SK-N-SH (cell line): Measurements from ENCODE around the gene NOTCH1. TPM values are rescaled to one million over a fixed set of nuclear protein-coding genes. Genes with fewer than 3 reads are reported as not detected.

Experiments
- CTCF ChIA-PET: fragments of 300-600, 350-600 bp; formaldehyde crosslinking; extraction: SDS; loops from one replicate; lab custom pipeline; 2021; lab: Yijun Ruan, JAX
- POLR2A ChIA-PET: fragments of 350-600 bp; sonication (Branson Sonifier 250); formaldehyde crosslinking; extraction: SDS; loops from one replicate; lab custom pipeline; 2020; ENCODE audit warnings: antibody characterized with exemption, inconsistent platforms; lab: Yijun Ruan, JAX
- DNase-seq: peaks from one replicate; pipeline ENCODE4 v3.0.0; 2012
- H2AFZ ChIP-seq: fragments of 200-600 bp; sonication (generic); 2 replicates; pipeline ENCODE4 v1.8.1; 2016; ENCODE audit warnings: antibody characterized with exemption, mild to moderate bottlenecking, low read depth
- H3F3A ChIP-seq: fragments of 200-600 bp; sonication (generic); replicated peaks from 2 replicates; pipeline ENCODE3; 2016; ENCODE audit warnings: antibody characterized with exemption, mild to moderate bottlenecking; ENCODE audit not compliant: insufficient read depth
- H3K27ac ChIP-seq, 2 experiments: fragments of 200-500 bp in 1 of 2; fragments of 200-600 bp in 1 of 2; sonication (Bioruptor generic) in 1 of 2; sonication (generic), shearing (Covaris generic) in 1 of 2; 2 replicates each; pipeline versions ENCODE4 v1.5.1 to v1.6.1; 2014 to 2016; ENCODE audit warnings: low read depth in 2 of 2, inconsistent platforms in 1 of 2, low read length in 1 of 2, mild to moderate bottlenecking in 1 of 2, mixed read lengths in 1 of 2
- H3K27me3 ChIP-seq: fragments of 200-600 bp; sonication (generic), shearing (Covaris generic); 2 replicates; pipeline ENCODE4 v1.6.1; 2016; ENCODE audit warnings: mixed run types; ENCODE audit not compliant: insufficient read depth
- H3K36me3 ChIP-seq, 2 experiments: fragments of 200-500 bp in 1 of 2; fragments of 200-600 bp in 1 of 2; sonication (Bioruptor generic) in 1 of 2; sonication (generic) in 1 of 2; replicated peaks in 1 of 2; 2 replicates each; pipeline versions ENCODE3 to v1.5.1; 2014 to 2016; ENCODE audit warnings: low read length in 1 of 2, mild to moderate bottlenecking in 1 of 2; ENCODE audit not compliant: insufficient read depth in 2 of 2, control insufficient read depth in 1 of 2
- H3K4me1 ChIP-seq, 2 experiments: fragments of 200-500 bp in 1 of 2; fragments of 200-600 bp in 1 of 2; sonication (Bioruptor generic) in 1 of 2; sonication (generic), shearing (Covaris generic) in 1 of 2; 2 replicates each; pipeline versions ENCODE4 v1.5.1 to v1.6.1; 2014 to 2016; ENCODE audit warnings: low read depth in 1 of 2, low read length in 1 of 2, mixed run types in 1 of 2; ENCODE audit not compliant: insufficient read depth in 2 of 2, control insufficient read depth in 1 of 2
- H3K4me2 ChIP-seq: fragments of 200-600 bp; sonication (generic), shearing (Covaris generic); 2 replicates; pipeline ENCODE4 v1.6.1; 2017; ENCODE audit warnings: mixed run types
- H3K4me3 ChIP-seq, 2 experiments: fragments of 200-500 bp in 1 of 2; fragments of 200-600 bp in 1 of 2; sonication (Bioruptor generic) in 1 of 2; sonication (generic), shearing (Covaris generic) in 1 of 2; 2 replicates each; pipeline versions ENCODE4 v1.5.1 to v1.8.1; 2014 to 2016; ENCODE audit warnings: low read depth in 2 of 2, inconsistent platforms in 1 of 2, low read length in 1 of 2, mild to moderate bottlenecking in 1 of 2, mixed read lengths in 1 of 2, moderate library complexity in 1 of 2
- H3K79me2 ChIP-seq: fragments of 200-600 bp; sonication (generic); 2 replicates; pipeline ENCODE4 v1.8.1; 2017; ENCODE audit warnings: mild to moderate bottlenecking; ENCODE audit not compliant: insufficient read depth
- H3K9ac ChIP-seq: fragments of 200-600 bp; sonication (generic); 2 replicates; pipeline ENCODE4 v1.6.1; 2017; ENCODE audit warnings: mixed run types
- H3K9me2 ChIP-seq: fragments of 200-600 bp; sonication (generic); 2 replicates; pipeline ENCODE4 v1.6.1; 2017; ENCODE audit warnings: mixed run types
- H3K9me3 ChIP-seq: fragments of 200-600 bp; sonication (generic); 2 replicates; pipeline ENCODE4 v1.6.1; 2017; ENCODE audit warnings: mixed run types, mild to moderate bottlenecking, moderate library complexity
- H4K20me1 ChIP-seq: fragments of 200-600 bp; sonication (generic); 2 replicates; pipeline ENCODE4 v1.6.1; 2017; ENCODE audit warnings: mild to moderate bottlenecking, mixed run types; ENCODE audit not compliant: insufficient read depth
- CHD2 ChIP-seq: fragments of 150-350 bp; IDR thresholded peaks from 2 replicates; pipeline ENCODE4 v1.6.1; 2018; ENCODE audit warnings: low read length; ENCODE audit not compliant: partially characterized antibody
- EP300 ChIP-seq, 2 experiments: IDR thresholded peaks; 2 replicates each; pipeline versions ENCODE4 v1.4.0 to v1.6.1; 2012; ENCODE audit warnings: borderline replicate concordance in 1 of 2, low read depth in 1 of 2, low read length in 1 of 2
- FOSL2 ChIP-seq: IDR thresholded peaks from 2 replicates; pipeline ENCODE4 v1.4.0; 2012; ENCODE audit warnings: low read depth, mild to moderate bottlenecking, moderate library complexity, borderline replicate concordance
- FOXJ3 ChIP-seq: sonication (generic); formaldehyde crosslinking; IDR thresholded peaks from 2 replicates; pipeline ENCODE4 v1.5.1; 2020; ENCODE audit warnings: mild to moderate bottlenecking, missing genetic modification reagents
- GABPA ChIP-seq: IDR thresholded peaks from 2 replicates; pipeline ENCODE4 v1.4.0; 2012; ENCODE audit warnings: low read depth, mild to moderate bottlenecking
- NFIC ChIP-seq: IDR thresholded peaks from 2 replicates; pipeline ENCODE4 v1.4.0; 2012; ENCODE audit warnings: borderline replicate concordance
- POLR2AphosphoS5 ChIP-seq: IDR thresholded peaks from 2 replicates; pipeline ENCODE4 v1.6.1; 2012; ENCODE audit warnings: low read depth, low read length
- RFX5 ChIP-seq: IDR thresholded peaks from 2 replicates; pipeline ENCODE4 v1.6.1; 2012; ENCODE audit warnings: mild to moderate bottlenecking, improper control_type of control experiment, low read length
- RXRA ChIP-seq: IDR thresholded peaks from 2 replicates; pipeline ENCODE4 v1.4.0; 2012; ENCODE audit warnings: low read depth, mild to moderate bottlenecking, borderline replicate concordance
- SIN3A ChIP-seq: IDR thresholded peaks from 2 replicates; pipeline ENCODE4 v1.6.1; 2012; ENCODE audit warnings: low read depth, mild to moderate bottlenecking, low read length, moderate library complexity, borderline replicate concordance
- TCF12 ChIP-seq: IDR thresholded peaks from 2 replicates; pipeline ENCODE4 v1.4.0; 2012
- WGBS: methylation state at CpG from one replicate; pipeline ENCODE4 v1.1.6; 2017; ENCODE audit warnings: low lambda C conversion rate; 5-methylcytosine and 5-hydroxymethylcytosine counted together
- polyA plus RNA-seq, 3 experiments: library from polyadenylated mRNA; depleted of rRNA; stranded (reverse); fragments of >200 nt; gene quantifications; 2 replicates each; pipeline ENCODE4 v1.2.3, GENCODE V29; 2012
- TF ChIP-seq, protein P1 (sequence below): IDR thresholded peaks from 2 replicates; pipeline ENCODE4 v1.4.0; 2012; ENCODE audit warnings: low read depth, borderline replicate concordance
- TF ChIP-seq, protein P2 (sequence below): IDR thresholded peaks from 2 replicates; pipeline ENCODE4 v1.6.1; 2012; ENCODE audit warnings: mild to moderate bottlenecking, low read depth, low read length, moderate library complexity
- TF ChIP-seq, protein P3 (sequence below): fragments of 150-350 bp; IDR thresholded peaks from 2 replicates; pipeline ENCODE4 v1.6.1; 2017; ENCODE audit warnings: antibody characterized with exemption, low read length, low read depth, borderline replicate concordance
- TF ChIP-seq, protein P4 (sequence below): IDR thresholded peaks from 2 replicates; pipeline ENCODE4 v1.4.0; 2012; ENCODE audit warnings: low read depth
- TF ChIP-seq, protein P5 (sequence below): IDR thresholded peaks from 2 replicates; pipeline ENCODE4; 2012

NOTCH1 gene
- polyA plus RNA-seq, 1 of the 3 experiments (the other 2 are of a cell fraction) = 6.6 TPM

DNA sequence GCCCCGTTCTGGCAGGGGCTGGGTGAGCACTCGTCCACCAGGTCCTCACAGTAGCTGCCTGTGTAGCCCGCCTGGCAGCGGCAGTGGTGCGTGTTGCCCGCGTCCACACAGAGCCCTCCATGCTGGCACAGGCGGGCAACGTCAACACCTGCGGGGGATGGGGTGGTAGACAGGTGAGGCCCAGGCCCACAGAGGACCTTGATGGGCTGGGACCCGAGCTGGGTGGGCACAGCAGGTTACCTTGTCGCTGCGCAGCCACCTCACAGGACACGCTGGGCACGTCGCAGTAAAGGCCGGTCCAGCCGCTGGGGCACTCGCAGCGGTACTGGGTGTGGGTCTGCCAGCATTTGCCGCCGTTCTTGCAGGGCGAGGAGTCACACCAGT lies 37.9 kb downstream of the NOTCH1 start:
- DNase-seq = no peak
- no peaks in the 10 kb centered on the region for H3K9me3 ChIP-seq
- peaks cover 6 to 73% of the 10 kb centered on the region in 2 experiments for H3K36me3 ChIP-seq
- TF ChIP-seq FOXJ3 (CRISPR knock-in tag) (no peak), EP300 (IDR thresholded peaks at IDR 0.05; ENCODE audit: borderline replicate concordance in 1 of 2, low read depth in 1 of 2, low read length in 1 of 2) (no peak)
- no peaks in the 10 kb centered on the region for H3K27me3 ChIP-seq
- H3K4me3 ChIP-seq = no peak overlapping the region
- CTCF ChIA-PET = interaction anchor here (1.8 to 2.0 kb wide), 2 partner anchors 20 to 23 kb away, joined by 5 to 9 read pairs; no protein-coding TSS in a partner anchor
- no peaks in the 10 kb centered on the region for H3K9me2 ChIP-seq
- H3K79me2 ChIP-seq = no peaks in the 10 kb centered on the region
- no peak overlapping the region for H3K27ac ChIP-seq
- H3K4me1 ChIP-seq = peaks cover 0 to 5% of the 10 kb centered on the region in 2 experiments; a peak in 1 of 4 replicates
- no peak overlapping the region for H3K4me2 ChIP-seq
- no peak overlapping the region for H3K9ac ChIP-seq
- H3F3A ChIP-seq = no peaks in the 10 kb centered on the region
- H4K20me1 ChIP-seq = no peaks in the 10 kb centered on the region
- POLR2A ChIA-PET = no interaction called here
- 95% methylated on average over 10 of the region's 23 CpGs for WGBS
- no peak overlapping the region for H2AFZ ChIP-seq

DNA sequence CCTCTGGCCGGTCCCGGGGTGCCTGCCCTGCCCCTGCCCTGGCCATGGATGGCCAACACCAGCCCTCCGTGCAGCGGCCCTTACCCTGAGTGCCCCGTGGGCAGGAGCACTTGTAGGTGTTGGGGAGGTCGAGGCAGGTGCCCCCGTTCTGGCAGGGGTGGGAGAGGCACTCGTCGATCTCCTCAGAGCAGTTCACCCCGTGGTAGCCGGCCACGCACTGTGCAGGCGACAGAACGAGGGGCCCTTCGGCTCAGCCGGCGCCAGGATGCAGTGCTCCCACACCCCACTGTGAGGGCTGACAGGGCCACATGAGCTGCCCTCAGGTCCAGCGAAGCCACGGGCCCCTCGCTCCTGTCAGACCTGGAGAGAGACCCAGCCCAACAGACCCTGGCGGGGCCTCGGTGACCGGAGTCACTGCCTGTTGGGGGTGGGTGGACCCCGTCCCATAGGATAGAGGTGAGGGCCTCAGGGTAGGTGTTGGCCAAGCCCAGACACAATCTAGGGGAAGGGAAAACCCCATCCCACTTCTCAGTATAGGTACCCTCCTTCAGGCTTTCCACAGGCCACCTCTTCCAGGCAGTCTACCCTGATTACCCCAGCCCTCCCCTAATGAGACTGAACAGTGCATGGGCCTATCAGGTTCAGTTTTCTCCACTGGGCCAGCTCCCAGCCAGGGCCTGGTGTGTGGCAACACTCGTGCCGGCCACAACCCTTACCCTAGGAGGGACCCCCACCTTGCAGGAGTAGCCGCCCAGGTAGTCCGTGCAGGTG lies 38.4 kb downstream of the NOTCH1 start:
- H3K27me3 ChIP-seq = no peaks in the 10 kb centered on the region
- H3K27ac ChIP-seq = no peak overlapping the region
- 75% methylated on average over 4 of the region's 28 CpGs for WGBS
- no peak overlapping the region for H3K4me2 ChIP-seq
- peaks cover 8 to 73% of the 10 kb centered on the region in 2 experiments for H3K36me3 ChIP-seq
- no peak overlapping the region for H3K4me3 ChIP-seq
- CTCF ChIA-PET = interaction anchor here (1.0 to 2.0 kb wide), 3 partner anchors 19 to 124 kb away, joined by 3 to 9 read pairs (median 5); no protein-coding TSS in a partner anchor
- no peak overlapping the region for H3K9ac ChIP-seq
- DNase-seq = no peak
- no peaks in the 10 kb centered on the region for H4K20me1 ChIP-seq
- POLR2A ChIA-PET = no interaction called here
- H2AFZ ChIP-seq = no peak overlapping the region
- no peaks in the 10 kb centered on the region for H3K9me2 ChIP-seq
- no peaks in the 10 kb centered on the region for H3K79me2 ChIP-seq
- peaks cover 0 to 5% of the 10 kb centered on the region in 2 experiments; a peak in 1 of 4 replicates for H3K4me1 ChIP-seq
- no peaks in the 10 kb centered on the region for H3K9me3 ChIP-seq
- H3F3A ChIP-seq = no peaks in the 10 kb centered on the region
- TF ChIP-seq NFIC (no peak), SIN3A (no peak), FOSL2 (no peak), CHD2 (no peak), RXRA (no peak), POLR2AphosphoS5 (no peak), TCF12 (no peak), RFX5 (no peak), GABPA (no peak)
- TF ChIP-seq, protein P1, sequence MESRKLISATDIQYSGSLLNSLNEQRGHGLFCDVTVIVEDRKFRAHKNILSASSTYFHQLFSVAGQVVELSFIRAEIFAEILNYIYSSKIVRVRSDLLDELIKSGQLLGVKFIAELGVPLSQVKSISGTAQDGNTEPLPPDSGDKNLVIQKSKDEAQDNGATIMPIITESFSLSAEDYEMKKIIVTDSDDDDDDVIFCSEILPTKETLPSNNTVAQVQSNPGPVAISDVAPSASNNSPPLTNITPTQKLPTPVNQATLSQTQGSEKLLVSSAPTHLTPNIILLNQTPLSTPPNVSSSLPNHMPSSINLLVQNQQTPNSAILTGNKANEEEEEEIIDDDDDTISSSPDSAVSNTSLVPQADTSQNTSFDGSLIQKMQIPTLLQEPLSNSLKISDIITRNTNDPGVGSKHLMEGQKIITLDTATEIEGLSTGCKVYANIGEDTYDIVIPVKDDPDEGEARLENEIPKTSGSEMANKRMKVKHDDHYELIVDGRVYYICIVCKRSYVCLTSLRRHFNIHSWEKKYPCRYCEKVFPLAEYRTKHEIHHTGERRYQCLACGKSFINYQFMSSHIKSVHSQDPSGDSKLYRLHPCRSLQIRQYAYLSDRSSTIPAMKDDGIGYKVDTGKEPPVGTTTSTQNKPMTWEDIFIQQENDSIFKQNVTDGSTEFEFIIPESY = no peak
- TF ChIP-seq, protein P2, sequence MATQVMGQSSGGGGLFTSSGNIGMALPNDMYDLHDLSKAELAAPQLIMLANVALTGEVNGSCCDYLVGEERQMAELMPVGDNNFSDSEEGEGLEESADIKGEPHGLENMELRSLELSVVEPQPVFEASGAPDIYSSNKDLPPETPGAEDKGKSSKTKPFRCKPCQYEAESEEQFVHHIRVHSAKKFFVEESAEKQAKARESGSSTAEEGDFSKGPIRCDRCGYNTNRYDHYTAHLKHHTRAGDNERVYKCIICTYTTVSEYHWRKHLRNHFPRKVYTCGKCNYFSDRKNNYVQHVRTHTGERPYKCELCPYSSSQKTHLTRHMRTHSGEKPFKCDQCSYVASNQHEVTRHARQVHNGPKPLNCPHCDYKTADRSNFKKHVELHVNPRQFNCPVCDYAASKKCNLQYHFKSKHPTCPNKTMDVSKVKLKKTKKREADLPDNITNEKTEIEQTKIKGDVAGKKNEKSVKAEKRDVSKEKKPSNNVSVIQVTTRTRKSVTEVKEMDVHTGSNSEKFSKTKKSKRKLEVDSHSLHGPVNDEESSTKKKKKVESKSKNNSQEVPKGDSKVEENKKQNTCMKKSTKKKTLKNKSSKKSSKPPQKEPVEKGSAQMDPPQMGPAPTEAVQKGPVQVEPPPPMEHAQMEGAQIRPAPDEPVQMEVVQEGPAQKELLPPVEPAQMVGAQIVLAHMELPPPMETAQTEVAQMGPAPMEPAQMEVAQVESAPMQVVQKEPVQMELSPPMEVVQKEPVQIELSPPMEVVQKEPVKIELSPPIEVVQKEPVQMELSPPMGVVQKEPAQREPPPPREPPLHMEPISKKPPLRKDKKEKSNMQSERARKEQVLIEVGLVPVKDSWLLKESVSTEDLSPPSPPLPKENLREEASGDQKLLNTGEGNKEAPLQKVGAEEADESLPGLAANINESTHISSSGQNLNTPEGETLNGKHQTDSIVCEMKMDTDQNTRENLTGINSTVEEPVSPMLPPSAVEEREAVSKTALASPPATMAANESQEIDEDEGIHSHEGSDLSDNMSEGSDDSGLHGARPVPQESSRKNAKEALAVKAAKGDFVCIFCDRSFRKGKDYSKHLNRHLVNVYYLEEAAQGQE = no peak
- TF ChIP-seq, protein P3, sequence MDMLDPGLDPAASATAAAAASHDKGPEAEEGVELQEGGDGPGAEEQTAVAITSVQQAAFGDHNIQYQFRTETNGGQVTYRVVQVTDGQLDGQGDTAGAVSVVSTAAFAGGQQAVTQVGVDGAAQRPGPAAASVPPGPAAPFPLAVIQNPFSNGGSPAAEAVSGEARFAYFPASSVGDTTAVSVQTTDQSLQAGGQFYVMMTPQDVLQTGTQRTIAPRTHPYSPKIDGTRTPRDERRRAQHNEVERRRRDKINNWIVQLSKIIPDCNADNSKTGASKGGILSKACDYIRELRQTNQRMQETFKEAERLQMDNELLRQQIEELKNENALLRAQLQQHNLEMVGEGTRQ = no peak
- TF ChIP-seq, protein P4, sequence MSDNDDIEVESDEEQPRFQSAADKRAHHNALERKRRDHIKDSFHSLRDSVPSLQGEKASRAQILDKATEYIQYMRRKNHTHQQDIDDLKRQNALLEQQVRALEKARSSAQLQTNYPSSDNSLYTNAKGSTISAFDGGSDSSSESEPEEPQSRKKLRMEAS = no peak
- TF ChIP-seq, protein P5, sequence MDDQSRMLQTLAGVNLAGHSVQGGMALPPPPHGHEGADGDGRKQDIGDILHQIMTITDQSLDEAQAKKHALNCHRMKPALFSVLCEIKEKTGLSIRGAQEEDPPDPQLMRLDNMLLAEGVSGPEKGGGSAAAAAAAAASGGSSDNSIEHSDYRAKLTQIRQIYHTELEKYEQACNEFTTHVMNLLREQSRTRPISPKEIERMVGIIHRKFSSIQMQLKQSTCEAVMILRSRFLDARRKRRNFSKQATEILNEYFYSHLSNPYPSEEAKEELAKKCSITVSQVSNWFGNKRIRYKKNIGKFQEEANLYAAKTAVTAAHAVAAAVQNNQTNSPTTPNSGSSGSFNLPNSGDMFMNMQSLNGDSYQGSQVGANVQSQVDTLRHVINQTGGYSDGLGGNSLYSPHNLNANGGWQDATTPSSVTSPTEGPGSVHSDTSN = no peak
